RPMI8226 (cell line): ENCODE results near the gene TMEM231.
"Not testable (repeated sequence)": the region's sequence is repeated elsewhere in the genome, so short reads cannot be mapped to it uniquely, and the experiment has no call there.

ENCODE experiments used
- DNase-seq: peaks from one replicate; pipeline ENCODE4 v3.0.0-alpha.2; 2015

The TMEM231 gene

GRCh38 chr16:75555707-75556430 is at the start of gene TMEM231:
TSS of gene TMEM231 (minus strand) at chr16:75556252. CDS start at chr16:75556209, 43 bp downstream.
- DNase-seq, result peak; percentile 99

- DNase-seq, result no peak
Observed at GRCh38 chr16:75603241-75603640, 47.2 kb upstream of the TMEM231 start.

GRCh38 chr16:75599452-75600277 is 43.6 kb upstream of the TMEM231 start:
- DNase-seq, result no peak

GRCh38 chr16:75593825-75594820 is 38.1 kb upstream of the TMEM231 start:
- no peak for DNase-seq

- no peak for DNase-seq
Observed at GRCh38 chr16:75593308-75593707, 37.3 kb upstream of the TMEM231 start.

- DNase-seq, result not testable (repeated sequence)
Observed at GRCh38 chr16:75591927-75592326, 35.9 kb upstream of the TMEM231 start.

GRCh38 chr16:75590920-75591843 is 35.1 kb upstream of the TMEM231 start:
- no peak for DNase-seq

- DNase-seq, result no peak
Observed at GRCh38 chr16:75589306-75589705, 33.3 kb upstream of the TMEM231 start.

GRCh38 chr16:75588716-75589115 is 32.7 kb upstream of the TMEM231 start:
- no peak for DNase-seq

GRCh38 chr16:75584108-75584507 is 28.1 kb upstream of the TMEM231 start:
- peak; percentile 29 for DNase-seq

- DNase-seq, result no peak
Observed at GRCh38 chr16:75579281-75579834, 23.3 kb upstream of the TMEM231 start.

- no peak for DNase-seq
Observed at GRCh38 chr16:75578725-75579124, 22.7 kb upstream of the TMEM231 start.

GRCh38 chr16:75578212-75578611 is 22.2 kb upstream of the TMEM231 start:
- no peak for DNase-seq

- DNase-seq, result peak; percentile 19
Observed at GRCh38 chr16:75576384-75576811, 20.3 kb upstream of the TMEM231 start.

- DNase-seq, result no peak
Observed at GRCh38 chr16:75575958-75576357, 19.9 kb upstream of the TMEM231 start.

GRCh38 chr16:75573955-75574354 is 17.9 kb upstream of the TMEM231 start:
- no peak for DNase-seq

- no peak for DNase-seq
Observed at GRCh38 chr16:75572864-75573542, 17.0 kb upstream of the TMEM231 start.

GRCh38 chr16:75570396-75571065 is 14.5 kb upstream of the TMEM231 start:
- no peak for DNase-seq

- no peak for DNase-seq
Observed at GRCh38 chr16:75567911-75568310, 11.9 kb upstream of the TMEM231 start.

GRCh38 chr16:75566758-75567255 is 10.8 kb upstream of the TMEM231 start:
- DNase-seq, result peak; percentile 31
